Measurements from ENCODE around the gene SLX4IP. TPM values are rescaled to one million over a fixed set of nuclear protein-coding genes. Genes with fewer than 3 reads are reported as not detected.

Gene SLX4IP
- total and polyA plus RNA-seq, 7 donors, result 0.20 to 1.9 (median 0.86) TPM

- no peaks in the 10 kb centered on the region for H3K27me3 ChIP-seq (ENCODE audit: insufficient read depth in 3 of 3, low read length in 2 of 3)
- H3K4me3 ChIP-seq, result no peak overlapping the region
- H3K27ac ChIP-seq, result no peak overlapping the region
- ATAC-seq (no peak), DNase-seq (no peak)
- H3K9me3 ChIP-seq, result no peaks in the 10 kb centered on the region
- H3K4me1 ChIP-seq, result no peaks in the 10 kb centered on the region
- no peaks in the 10 kb centered on the region for H3K36me3 ChIP-seq (ENCODE audit: insufficient read depth in 1 of 2, low read depth in 1 of 2)
- intact Hi-C loops (cut with DNase I), result no loop called here
- WGBS, 3 donors, result 94 to 98% (median 98%) methylated on average over 3 of the region's 3 CpGs
- no peak for TF ChIP-seq CTCF (IDR thresholded peaks at IDR 0.05)
Observed at GRCh38 chr20:10563935-10564492, 128.9 kb downstream of the SLX4IP start.

GRCh38 chr20:10565191-10565921, 130.3 kb downstream of the SLX4IP start:
- H3K4me1 ChIP-seq, result no peaks in the 10 kb centered on the region

GRCh38 chr20:10565922-10566897, 131.1 kb downstream of the SLX4IP start:
- no peak overlapping the region for H3K4me3 ChIP-seq
- H3K27me3 ChIP-seq (ENCODE audit: insufficient read depth in 3 of 3, low read length in 2 of 3), result no peaks in the 10 kb centered on the region
- H3K4me1 ChIP-seq, result no peaks in the 10 kb centered on the region
- no peak for DNase-seq
- no peak for ATAC-seq
- H3K9me3 ChIP-seq, result no peaks in the 10 kb centered on the region
- no peak for TF ChIP-seq CTCF (IDR thresholded peaks at IDR 0.05)
- no peak overlapping the region for H3K27ac ChIP-seq
- 83 to 93% (median 93%) methylated on average over 8 of the region's 8 CpGs for WGBS, 3 donors
- intact Hi-C loops (cut with DNase I), result no loop called here
- no peaks in the 10 kb centered on the region for H3K36me3 ChIP-seq (ENCODE audit: insufficient read depth in 1 of 2, low read depth in 1 of 2)

More at GRCh38 chr20:10565191-10565921, 130.3 kb downstream of the SLX4IP start:
- H3K27me3 ChIP-seq (ENCODE audit: insufficient read depth in 3 of 3, low read length in 2 of 3), result no peaks in the 10 kb centered on the region
- DNase-seq (peak; percentile 24 to 58), ATAC-seq (peak in 3 of 4 donors; percentile 45 to 71 (median 49))
- WGBS, 3 donors, result 74 to 86% (median 77%) methylated on average over 6 of the region's 6 CpGs
- intact Hi-C loops (cut with DNase I), result no loop called here
- TF ChIP-seq CTCF (IDR thresholded peaks at IDR 0.05), result no peak
- no peaks in the 10 kb centered on the region for H3K36me3 ChIP-seq (ENCODE audit: insufficient read depth in 1 of 2, low read depth in 1 of 2)
- H3K27ac ChIP-seq, result no peak overlapping the region
- no peak overlapping the region for H3K4me3 ChIP-seq
- no peaks in the 10 kb centered on the region for H3K9me3 ChIP-seq

- 96 to 99% (median 98%) methylated on average over 3 of the region's 3 CpGs for WGBS, 3 donors
- TF ChIP-seq CTCF (IDR thresholded peaks at IDR 0.05), result no peak
- Histone ChIP-seq H3K4me1 (no peaks in the 10 kb centered on the region), H3K4me3 (no peak overlapping the region), H3K36me3 (ENCODE audit: insufficient read depth in 1 of 2, low read depth in 1 of 2) (no peaks in the 10 kb centered on the region), H3K27me3 (ENCODE audit: insufficient read depth in 3 of 3, low read length in 2 of 3) (no peaks in the 10 kb centered on the region), H3K9me3 (no peaks in the 10 kb centered on the region), H3K27ac (no peak overlapping the region)
- ATAC-seq (no peak), DNase-seq (no peak)
- intact Hi-C loops (cut with DNase I), result no loop called here
Observed at GRCh38 chr20:10568032-10568431, 132.9 kb downstream of the SLX4IP start.
